K562 (cell line): Measurements from ENCODE around the gene LGR6.
"Not testable (repeated sequence)": the region's sequence is repeated elsewhere in the genome, so short reads cannot be mapped to it uniquely, and the experiment has no call there.

ENCODE experiments used
- CHCHD3 ChIP-seq: fragments of 250-450 bp; sonication (Bioruptor Pico); IDR thresholded peaks from 2 replicates; pipeline ENCODE4 v2.1.2; 2022; ENCODE audit warnings: mild to moderate bottlenecking
- IRF2 ChIP-seq: sonication (generic); formaldehyde crosslinking; IDR thresholded peaks from 2 replicates; pipeline ENCODE4 v1.8.1; 2022; ENCODE audit warnings: mild to moderate bottlenecking, missing genetic modification reagents
- POLR2A ChIP-seq: fragments of 450-650 bp; conservative IDR thresholded peaks from 2 replicates; pipeline ENCODE4 v1.6.1; 2016
- SRSF7 ChIP-seq: fragments of 200-400 bp; formaldehyde crosslinking; optimal IDR thresholded peaks from 2 replicates; pipeline ENCODE3; 2017; ENCODE audit warnings: mild to moderate bottlenecking, low read depth, low read length
- TAF15 ChIP-seq: fragments of 200-400 bp; formaldehyde crosslinking; IDR thresholded peaks from 2 replicates; pipeline ENCODE4 v1.6.1; 2017; ENCODE audit warnings: mild to moderate bottlenecking, low read depth, low read length, moderate library complexity
- ZNF140 ChIP-seq: fragments of 250-450 bp; sonication (Bioruptor Pico); IDR thresholded peaks from 2 replicates; pipeline ENCODE4 v1.8.0; 2021; ENCODE audit warnings: moderate library complexity, mild to moderate bottlenecking, inconsistent platforms

GRCh38 chr1:202167054-202167453 lies 26.5 kb upstream of the LGR6 start:
- TF ChIP-seq TAF15, POLR2A, IRF2, ZNF140, SRSF7, CHCHD3: not testable (repeated sequence)
